ENCODE measurements around the gene CPSF3. TPM values are rescaled to one million over a fixed set of nuclear protein-coding genes. Genes with fewer than 3 reads are reported as not detected.

The CPSF3 gene
- total and polyA plus RNA-seq, 2 of the 4 experiments (the other 2 are of a cell fraction), result 29.2 to 64.5 TPM

DNA sequence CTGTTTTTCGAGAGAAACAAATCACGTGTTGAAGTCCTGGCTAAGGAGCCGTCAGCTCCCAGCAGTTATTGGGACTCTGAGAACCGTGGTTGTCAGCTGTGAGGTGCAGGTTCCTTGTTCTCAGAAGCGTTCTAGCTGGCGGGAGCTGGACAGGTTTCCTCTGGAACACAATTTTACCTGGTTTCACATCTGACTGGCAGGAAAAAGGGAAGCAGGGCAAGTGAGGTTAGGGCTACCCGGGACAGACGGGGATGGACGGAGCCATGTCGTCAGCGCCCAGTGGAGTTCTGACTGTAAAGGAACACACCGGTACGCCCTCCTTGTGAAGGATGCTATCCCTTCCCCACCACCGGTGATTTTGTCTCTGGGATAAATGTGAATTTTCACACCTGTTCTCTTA is 26.3 kb upstream of the CPSF3 start:
- H3K4me1 ChIP-seq (ENCODE audit: control insufficient read depth, insufficient read depth, low read length), result no peaks in the 10 kb centered on the region
- H4K91ac ChIP-seq (ENCODE audit: insufficient read depth, low read depth, low read length), result no peak overlapping the region
- H2BK120ac ChIP-seq (ENCODE audit: low read depth, low read length), result no peak overlapping the region
- TF ChIP-seq, protein P1, sequence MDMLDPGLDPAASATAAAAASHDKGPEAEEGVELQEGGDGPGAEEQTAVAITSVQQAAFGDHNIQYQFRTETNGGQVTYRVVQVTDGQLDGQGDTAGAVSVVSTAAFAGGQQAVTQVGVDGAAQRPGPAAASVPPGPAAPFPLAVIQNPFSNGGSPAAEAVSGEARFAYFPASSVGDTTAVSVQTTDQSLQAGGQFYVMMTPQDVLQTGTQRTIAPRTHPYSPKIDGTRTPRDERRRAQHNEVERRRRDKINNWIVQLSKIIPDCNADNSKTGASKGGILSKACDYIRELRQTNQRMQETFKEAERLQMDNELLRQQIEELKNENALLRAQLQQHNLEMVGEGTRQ (IDR thresholded peaks at IDR 0.05; ENCODE audit: low read depth, low read length), result no peak
- TF ChIP-seq CEBPB (IDR thresholded peaks at IDR 0.05; ENCODE audit: low read depth, low read length), result no peak
- no peak for TF ChIP-seq POLR2A (IDR thresholded peaks at IDR 0.05; ENCODE audit: low read depth, low read length)
- no peak for TF ChIP-seq MAFK (IDR thresholded peaks at IDR 0.05; ENCODE audit: low read depth, low read length)
- no peak for TF ChIP-seq NFE2L2 (IDR thresholded peaks at IDR 0.05; ENCODE audit: low read depth, low read length)
- no peak for TF ChIP-seq RAD21 (IDR thresholded peaks at IDR 0.05; ENCODE audit: low read length)
- TF ChIP-seq, protein P2, sequence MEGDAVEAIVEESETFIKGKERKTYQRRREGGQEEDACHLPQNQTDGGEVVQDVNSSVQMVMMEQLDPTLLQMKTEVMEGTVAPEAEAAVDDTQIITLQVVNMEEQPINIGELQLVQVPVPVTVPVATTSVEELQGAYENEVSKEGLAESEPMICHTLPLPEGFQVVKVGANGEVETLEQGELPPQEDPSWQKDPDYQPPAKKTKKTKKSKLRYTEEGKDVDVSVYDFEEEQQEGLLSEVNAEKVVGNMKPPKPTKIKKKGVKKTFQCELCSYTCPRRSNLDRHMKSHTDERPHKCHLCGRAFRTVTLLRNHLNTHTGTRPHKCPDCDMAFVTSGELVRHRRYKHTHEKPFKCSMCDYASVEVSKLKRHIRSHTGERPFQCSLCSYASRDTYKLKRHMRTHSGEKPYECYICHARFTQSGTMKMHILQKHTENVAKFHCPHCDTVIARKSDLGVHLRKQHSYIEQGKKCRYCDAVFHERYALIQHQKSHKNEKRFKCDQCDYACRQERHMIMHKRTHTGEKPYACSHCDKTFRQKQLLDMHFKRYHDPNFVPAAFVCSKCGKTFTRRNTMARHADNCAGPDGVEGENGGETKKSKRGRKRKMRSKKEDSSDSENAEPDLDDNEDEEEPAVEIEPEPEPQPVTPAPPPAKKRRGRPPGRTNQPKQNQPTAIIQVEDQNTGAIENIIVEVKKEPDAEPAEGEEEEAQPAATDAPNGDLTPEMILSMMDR (conservative IDR thresholded peaks at IDR 0.05; ENCODE audit: low read depth, low read length), result no peak
- no peak for TF ChIP-seq MXI1 (IDR thresholded peaks at IDR 0.05; ENCODE audit: borderline replicate concordance, low read depth, low read length)
- no peak for TF ChIP-seq RFX5 (IDR thresholded peaks at IDR 0.05; ENCODE audit: low read depth, low read length)
- TF ChIP-seq BHLHE40 (IDR thresholded peaks at IDR 0.05; ENCODE audit: low read depth, low read length), result no peak
- TF ChIP-seq MAZ (IDR thresholded peaks at IDR 0.05; ENCODE audit: borderline replicate concordance, low read depth, low read length), result no peak
- TF ChIP-seq SMC3 (IDR thresholded peaks at IDR 0.05; ENCODE audit: low read depth, low read length), result no peak
- no peak for TF ChIP-seq RCOR1 (IDR thresholded peaks at IDR 0.05; ENCODE audit: insufficient replicate concordance, low read length)
- no peak for TF ChIP-seq CHD1 (IDR thresholded peaks at IDR 0.05; ENCODE audit: low read depth, low read length)
- TF ChIP-seq, protein P3, sequence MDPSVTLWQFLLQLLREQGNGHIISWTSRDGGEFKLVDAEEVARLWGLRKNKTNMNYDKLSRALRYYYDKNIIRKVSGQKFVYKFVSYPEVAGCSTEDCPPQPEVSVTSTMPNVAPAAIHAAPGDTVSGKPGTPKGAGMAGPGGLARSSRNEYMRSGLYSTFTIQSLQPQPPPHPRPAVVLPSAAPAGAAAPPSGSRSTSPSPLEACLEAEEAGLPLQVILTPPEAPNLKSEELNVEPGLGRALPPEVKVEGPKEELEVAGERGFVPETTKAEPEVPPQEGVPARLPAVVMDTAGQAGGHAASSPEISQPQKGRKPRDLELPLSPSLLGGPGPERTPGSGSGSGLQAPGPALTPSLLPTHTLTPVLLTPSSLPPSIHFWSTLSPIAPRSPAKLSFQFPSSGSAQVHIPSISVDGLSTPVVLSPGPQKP (IDR thresholded peaks at IDR 0.05; ENCODE audit: borderline replicate concordance, low read depth, low read length), result no peak
- no peak for TF ChIP-seq FOS (IDR thresholded peaks at IDR 0.05; ENCODE audit: low read depth, low read length)
- no peak overlapping the region for H3K18ac ChIP-seq (ENCODE audit: low read depth, low read length)
- H2BK5ac ChIP-seq (ENCODE audit: low read depth, low read length, poor library complexity, severe bottlenecking), result no peak overlapping the region
- H3K14ac ChIP-seq (replicated peaks; ENCODE audit: low read depth, low read length), result no peak overlapping the region
- no peaks in the 10 kb centered on the region for H4K20me1 ChIP-seq (ENCODE audit: insufficient read depth, low read length)
- BruUV-seq (replicated peaks), result no TSS peak
- no peak overlapping the region for H2AK5ac ChIP-seq (ENCODE audit: low read depth, low read length)
- no peak overlapping the region for H4K8ac ChIP-seq (ENCODE audit: low read depth in 2 of 2, low read length in 2 of 2)
- peak overlapping the region; percentile 28 for H2AK9ac ChIP-seq (replicated peaks; ENCODE audit: low read depth, low read length, poor library complexity)
- H3K9me3 ChIP-seq (ENCODE audit: control insufficient read depth, insufficient read depth, low read length), result no peaks in the 10 kb centered on the region
- no peak overlapping the region for H2BK15ac ChIP-seq (ENCODE audit: low read depth, low read length)
- no peak overlapping the region for H3K9ac ChIP-seq (ENCODE audit: low read depth, low read length)
- H4K5ac ChIP-seq (ENCODE audit: low read depth, low read length), result no peak overlapping the region
- in situ Hi-C loops (cut with MboI; ENCODE audit: low sequenced_read_pairs), result no loop called here
- no peak overlapping the region for H2BK20ac ChIP-seq (ENCODE audit: low read depth, low read length)
- H3K4me3 ChIP-seq (ENCODE audit: insufficient read depth, low read depth, low read length), result no peak overlapping the region
- H2AFZ ChIP-seq (replicated peaks; ENCODE audit: low read length, poor library complexity), result no peak overlapping the region
- dilution Hi-C loops (cut with HindIII; ENCODE audit: low sequenced_read_pairs, unreplicated experiment), result no loop called here
- H3K36me3 ChIP-seq (ENCODE audit: control insufficient read depth, insufficient read depth, low read length), result peaks cover 41% of the 10 kb centered on the region
- H3K79me1 ChIP-seq (ENCODE audit: low read depth in 1 of 2, low read length in 2 of 2), result peaks cover 0 to 34% of the 10 kb centered on the region in 2 experiments; a peak in 2 of 4 replicates
- H3K4me2 ChIP-seq (ENCODE audit: low read depth, low read length), result no peak overlapping the region
- WGBS, 2 experiments (ENCODE audit: extremely low coverage in 2 of 2, insufficient read length in 1 of 2), result 86% methylated on average over 3 of the region's 14 CpGs; no CpG with 5 or more reads in 1 of the 2 experiments
- DNase-seq, result no peak
- ATAC-seq (ENCODE audit: low read depth), result no peak
- CTCF ChIA-PET, result no interaction called here
- H3K27ac ChIP-seq (ENCODE audit: insufficient read depth, low read length), result no peak overlapping the region
- H3K9me1 ChIP-seq (ENCODE audit: insufficient read depth, low read length), result peaks cover 4% of the 10 kb centered on the region; the same call in 1 of the 2 replicates
- intact Hi-C loops (cut with micrococcal nuclease), result no loop called here
- H3K4ac ChIP-seq (ENCODE audit: low read depth, low read length), result no peak overlapping the region
- POLR2A ChIA-PET (ENCODE audit: unreplicated experiment), result no interaction called here
- H3K27me3 ChIP-seq (ENCODE audit: control insufficient read depth, insufficient read depth, low read length), result no peaks in the 10 kb centered on the region
- H3K23ac ChIP-seq (ENCODE audit: low read depth, low read length), result no peak overlapping the region
- no peak overlapping the region for H3K56ac ChIP-seq (ENCODE audit: extremely low read depth, insufficient read depth, low read length)

Data from IMR-90 (cell line).